Heart left ventricle (tissue), 13 donors: Measurements from ENCODE around the gene NODAL.

Source experiments
- POLR2A ChIP-seq, 2 donors: fragments of 450-650 bp; IDR thresholded peaks; one replicate each; pipeline ENCODE4 v1.6.1; 2017; ENCODE audit warnings: antibody characterized with exemption in 2 of 2, mild to moderate bottlenecking in 2 of 2, moderate library complexity in 2 of 2
- TF ChIP-seq, protein P1 (sequence below), 12 donors: fragments of 200-600 bp; sonication (generic) in 4 of 12; IDR thresholded peaks; one replicate each; pipeline versions ENCODE4 v1.5.0 to v1.8.0; 2018 to 2022; ENCODE audit warnings: antibody characterized with exemption in 12 of 12, mild to moderate bottlenecking in 5 of 12
- donor health status: ischemic (EF 13 %, LVEDD 7.1; RV severe dilation, severe dysfunction).
- donor health status: DM: no; HTN: yes; CAD: no.
- donor health status: DM: no; HTN: no; CAD: no.
- donor health status: ischemic (EF 25% LVEDD 6.9; RV normal size, moderate dysfunction).
- donor health status: ischemic (EF 25% LVEDD 5.7; RV mildly dilated, moderate dysfunction).
- donor health status: ischemic (EF 35%, LVEDD 5.7; RV mildly dilated, moderate dysfunction).
- donor health status: nonischemic (EF 11% LVEDD 7.7; RV severe dilation, severe dysfunction).
- donor health status: DM: yes; HTN: yes; CAD: no.
- donor health status: PGD.
- donor health status: ischemic (EF 29% LVEDD 5.4; RV normal size, mild dysfunction).
- donor health status: nonischemic (EF 23%, LVEDD 6.1; RV moderate dilation, normal function).

DNA sequence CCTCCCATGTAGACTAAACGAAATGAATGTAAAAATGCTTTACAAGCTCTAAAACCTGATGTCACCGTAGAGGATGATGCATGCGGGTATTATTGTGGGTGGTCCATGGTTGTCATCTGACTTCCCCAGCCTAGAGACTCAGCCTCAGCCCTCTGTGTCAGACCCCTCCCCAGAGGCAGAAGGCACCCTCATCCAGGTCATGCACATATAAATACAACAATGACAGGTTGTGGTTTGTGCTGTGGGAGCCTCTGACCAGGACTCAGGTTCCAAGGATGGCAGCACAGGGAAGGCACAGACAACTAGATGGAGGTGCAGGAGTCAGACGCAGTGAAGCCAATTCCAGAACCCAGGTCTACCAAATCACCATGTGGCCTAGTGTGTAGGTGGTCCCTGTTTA, 3.3 kb upstream of the NODAL start:
- TF ChIP-seq POLR2A (IDR thresholded peaks at IDR 0.05), result no peak
- TF ChIP-seq, protein P1, sequence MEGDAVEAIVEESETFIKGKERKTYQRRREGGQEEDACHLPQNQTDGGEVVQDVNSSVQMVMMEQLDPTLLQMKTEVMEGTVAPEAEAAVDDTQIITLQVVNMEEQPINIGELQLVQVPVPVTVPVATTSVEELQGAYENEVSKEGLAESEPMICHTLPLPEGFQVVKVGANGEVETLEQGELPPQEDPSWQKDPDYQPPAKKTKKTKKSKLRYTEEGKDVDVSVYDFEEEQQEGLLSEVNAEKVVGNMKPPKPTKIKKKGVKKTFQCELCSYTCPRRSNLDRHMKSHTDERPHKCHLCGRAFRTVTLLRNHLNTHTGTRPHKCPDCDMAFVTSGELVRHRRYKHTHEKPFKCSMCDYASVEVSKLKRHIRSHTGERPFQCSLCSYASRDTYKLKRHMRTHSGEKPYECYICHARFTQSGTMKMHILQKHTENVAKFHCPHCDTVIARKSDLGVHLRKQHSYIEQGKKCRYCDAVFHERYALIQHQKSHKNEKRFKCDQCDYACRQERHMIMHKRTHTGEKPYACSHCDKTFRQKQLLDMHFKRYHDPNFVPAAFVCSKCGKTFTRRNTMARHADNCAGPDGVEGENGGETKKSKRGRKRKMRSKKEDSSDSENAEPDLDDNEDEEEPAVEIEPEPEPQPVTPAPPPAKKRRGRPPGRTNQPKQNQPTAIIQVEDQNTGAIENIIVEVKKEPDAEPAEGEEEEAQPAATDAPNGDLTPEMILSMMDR (IDR thresholded peaks at IDR 0.05), result no peak
